ENCODE results near the gene KTN1.

The KTN1 gene

GRCh38 chr14:55581342-55581771 lies 1.4 kb downstream of the KTN1 start:
- Histone ChIP-seq H3K4me3 (ENCODE audit: low read length) (peak overlapping the region; percentile 67), H2AFZ (ENCODE audit: low read depth, low read length) (no peak overlapping the region), H3K36me3 (ENCODE audit: insufficient read depth, low read length) (peaks cover 3% of the 10 kb centered on the region), H3K9me3 (ENCODE audit: low read length) (no peaks in the 10 kb centered on the region), H3K4me1 (ENCODE audit: insufficient read depth, low read length) (peaks cover 28% of the 10 kb centered on the region), H3K27me3 (ENCODE audit: insufficient read depth, low read length) (no peaks in the 10 kb centered on the region)

DNA sequence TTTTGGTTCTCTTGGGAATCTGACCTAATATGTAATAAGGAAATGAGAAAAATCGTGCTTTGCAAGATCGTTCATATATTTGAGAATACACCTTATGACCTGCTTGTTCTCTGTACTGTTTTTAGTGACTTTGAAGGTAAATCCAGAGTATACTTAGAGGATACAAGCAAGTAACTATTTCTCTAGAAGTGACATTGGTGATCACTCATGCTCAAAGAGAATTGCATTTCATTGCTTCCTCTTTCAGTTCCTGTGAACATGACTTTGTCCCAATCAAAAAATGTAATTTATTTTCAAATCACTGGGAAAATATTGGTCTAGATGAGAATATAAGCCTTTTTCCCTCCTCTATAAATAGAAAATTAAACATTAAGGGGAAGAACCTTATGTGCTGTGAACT lies 2.7 kb downstream of the KTN1 start:
- H2AFZ ChIP-seq (ENCODE audit: low read depth, low read length): no peak overlapping the region
- H3K4me1 ChIP-seq (ENCODE audit: insufficient read depth, low read length): peaks cover 28% of the 10 kb centered on the region
- no peaks in the 10 kb centered on the region for H3K9me3 ChIP-seq (ENCODE audit: low read length)
- no peaks in the 10 kb centered on the region for H3K27me3 ChIP-seq (ENCODE audit: insufficient read depth, low read length)
- no peak overlapping the region for H3K4me3 ChIP-seq (ENCODE audit: low read length)
- H3K36me3 ChIP-seq (ENCODE audit: insufficient read depth, low read length): no peaks in the 10 kb centered on the region

GRCh38 chr14:55583942-55584468 lies 4.0 kb downstream of the KTN1 start:
- no peak overlapping the region for H2AFZ ChIP-seq (ENCODE audit: low read depth, low read length)
- no peak overlapping the region for H3K4me3 ChIP-seq (ENCODE audit: low read length)
- no peaks in the 10 kb centered on the region for H3K9me3 ChIP-seq (ENCODE audit: low read length)
- no peaks in the 10 kb centered on the region for H3K36me3 ChIP-seq (ENCODE audit: insufficient read depth, low read length)
- no peaks in the 10 kb centered on the region for H3K27me3 ChIP-seq (ENCODE audit: insufficient read depth, low read length)
- peaks cover 20% of the 10 kb centered on the region for H3K4me1 ChIP-seq (ENCODE audit: insufficient read depth, low read length)

DNA sequence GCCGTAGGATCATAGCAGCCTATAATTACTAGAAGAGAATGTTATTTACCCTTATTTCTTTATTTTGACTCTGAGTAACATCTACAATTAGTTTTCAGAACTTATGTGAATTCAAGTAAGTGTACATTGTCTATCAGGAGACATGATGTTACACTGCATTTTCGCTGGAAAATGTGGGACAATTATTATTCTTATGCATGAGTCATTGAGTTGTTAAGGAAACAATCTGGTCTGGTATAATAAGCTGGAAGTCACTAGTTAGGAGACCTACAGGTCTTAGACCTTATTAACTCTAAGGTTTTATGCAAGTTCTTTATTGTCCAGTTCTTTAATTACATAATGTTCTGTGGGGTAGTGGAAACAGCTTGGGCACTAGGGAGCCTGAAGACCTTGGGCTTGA lies 5.8 kb downstream of the KTN1 start:
- no peaks in the 10 kb centered on the region for H3K9me3 ChIP-seq (ENCODE audit: low read length)
- H2AFZ ChIP-seq (ENCODE audit: low read depth, low read length): no peak overlapping the region
- H3K4me3 ChIP-seq (ENCODE audit: low read length): no peak overlapping the region
- no peaks in the 10 kb centered on the region for H3K36me3 ChIP-seq (ENCODE audit: insufficient read depth, low read length)
- no peaks in the 10 kb centered on the region for H3K27me3 ChIP-seq (ENCODE audit: insufficient read depth, low read length)
- peaks cover 18% of the 10 kb centered on the region for H3K4me1 ChIP-seq (ENCODE audit: insufficient read depth, low read length)

DNA sequence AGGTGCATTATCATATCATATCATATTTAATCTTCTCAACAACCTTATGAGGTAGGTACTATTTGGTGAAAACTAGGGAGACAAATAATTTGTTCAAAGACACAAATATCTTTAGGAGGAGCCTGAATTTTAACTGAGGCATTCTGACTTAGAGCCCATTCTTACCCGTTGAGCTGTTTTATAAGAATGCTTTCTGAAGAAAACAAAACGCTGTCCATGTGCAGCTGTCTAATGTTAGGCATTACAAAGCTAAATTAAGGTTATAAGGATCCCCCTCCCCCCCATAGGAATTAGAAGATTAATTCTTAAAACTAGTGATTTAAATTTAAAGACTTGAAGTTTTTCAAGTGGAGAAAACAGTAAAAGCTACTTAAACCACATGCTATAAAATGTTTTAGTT lies 6.4 kb downstream of the KTN1 start:
- H3K27me3 ChIP-seq (ENCODE audit: insufficient read depth, low read length): no peaks in the 10 kb centered on the region
- H3K4me1 ChIP-seq (ENCODE audit: insufficient read depth, low read length): peaks cover 15% of the 10 kb centered on the region
- H3K36me3 ChIP-seq (ENCODE audit: insufficient read depth, low read length): no peaks in the 10 kb centered on the region
- no peak overlapping the region for H3K4me3 ChIP-seq (ENCODE audit: low read length)
- no peaks in the 10 kb centered on the region for H3K9me3 ChIP-seq (ENCODE audit: low read length)
- no peak overlapping the region for H2AFZ ChIP-seq (ENCODE audit: low read depth, low read length)

DNA sequence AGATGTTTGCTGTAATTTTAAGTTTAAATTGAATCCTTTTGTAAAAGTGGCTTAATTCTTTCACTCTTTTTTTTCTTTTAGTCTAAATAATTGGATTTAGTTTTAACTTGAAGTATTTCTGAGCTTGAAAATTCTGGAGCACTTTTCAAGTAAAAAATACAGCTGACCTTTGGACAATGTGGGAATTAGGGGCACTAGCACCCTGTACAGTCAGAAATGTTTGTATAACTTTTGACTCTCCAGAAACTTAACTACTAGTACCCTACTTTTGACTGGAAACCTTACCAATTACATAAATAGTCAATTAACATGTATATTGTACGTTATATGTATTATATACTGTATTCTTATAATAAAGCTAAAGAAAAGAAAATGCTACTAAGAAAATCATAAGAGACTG lies 7.8 kb downstream of the KTN1 start:
- Histone ChIP-seq H3K36me3 (ENCODE audit: insufficient read depth, low read length) (no peaks in the 10 kb centered on the region), H3K9me3 (ENCODE audit: low read length) (no peaks in the 10 kb centered on the region), H3K4me3 (ENCODE audit: low read length) (no peak overlapping the region), H3K4me1 (ENCODE audit: insufficient read depth, low read length) (peaks cover 10% of the 10 kb centered on the region), H3K27me3 (ENCODE audit: insufficient read depth, low read length) (no peaks in the 10 kb centered on the region), H2AFZ (ENCODE audit: low read depth, low read length) (no peak overlapping the region)

GRCh38 chr14:55588259-55588699 lies 8.3 kb downstream of the KTN1 start:
- Histone ChIP-seq H3K4me3 (ENCODE audit: low read length) (no peak overlapping the region), H3K27me3 (ENCODE audit: insufficient read depth, low read length) (no peaks in the 10 kb centered on the region), H3K36me3 (ENCODE audit: insufficient read depth, low read length) (no peaks in the 10 kb centered on the region), H2AFZ (ENCODE audit: low read depth, low read length) (no peak overlapping the region), H3K4me1 (ENCODE audit: insufficient read depth, low read length) (peaks cover 10% of the 10 kb centered on the region), H3K9me3 (ENCODE audit: low read length) (no peaks in the 10 kb centered on the region)

DNA sequence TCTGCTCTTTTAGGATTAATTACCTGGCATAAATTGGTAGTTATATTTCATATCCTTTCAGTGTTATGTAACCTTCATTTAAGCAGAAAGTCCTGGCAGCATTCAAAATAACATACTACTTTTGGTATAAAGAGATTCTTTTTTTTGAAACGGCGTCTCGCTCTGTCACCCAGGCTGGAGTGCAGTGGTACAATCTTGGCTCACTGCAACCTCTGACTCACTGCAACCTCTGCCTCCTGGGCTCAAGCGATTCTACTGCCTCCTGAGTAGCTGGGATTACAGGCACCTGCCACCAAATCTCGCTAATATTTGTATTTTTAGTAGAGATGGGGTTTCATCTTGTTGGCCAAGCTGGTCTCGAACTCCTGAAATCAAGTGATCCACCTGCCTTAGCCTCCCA lies 9.2 kb downstream of the KTN1 start:
- Histone ChIP-seq H3K27me3 (ENCODE audit: insufficient read depth, low read length) (no peaks in the 10 kb centered on the region), H3K9me3 (ENCODE audit: low read length) (no peaks in the 10 kb centered on the region), H3K4me3 (ENCODE audit: low read length) (no peak overlapping the region), H3K36me3 (ENCODE audit: insufficient read depth, low read length) (no peaks in the 10 kb centered on the region), H2AFZ (ENCODE audit: low read depth, low read length) (no peak overlapping the region), H3K4me1 (ENCODE audit: insufficient read depth, low read length) (peaks cover 16% of the 10 kb centered on the region)

DNA sequence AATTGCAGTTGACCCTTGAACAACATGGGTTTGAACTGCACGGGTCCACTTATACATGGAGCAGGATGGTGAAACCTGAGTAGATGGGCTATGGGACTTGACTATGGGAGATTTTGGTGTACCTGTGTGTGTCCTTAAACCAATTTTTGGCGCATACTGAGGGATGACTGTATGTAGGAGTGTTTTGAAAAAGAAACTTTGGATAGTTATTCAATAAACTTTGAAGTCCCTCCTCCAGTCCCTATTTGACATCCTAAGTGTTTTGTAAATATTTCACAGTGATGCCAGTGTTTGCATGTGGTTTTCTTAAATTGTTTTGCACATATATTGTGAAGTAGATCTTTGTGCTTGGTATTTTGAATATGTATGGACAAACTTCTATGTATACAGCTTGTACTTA lies 12.4 kb downstream of the KTN1 start:
- Histone ChIP-seq H3K27me3 (ENCODE audit: insufficient read depth, low read length) (no peaks in the 10 kb centered on the region), H3K4me1 (ENCODE audit: insufficient read depth, low read length) (peaks cover 6% of the 10 kb centered on the region), H3K36me3 (ENCODE audit: insufficient read depth, low read length) (no peaks in the 10 kb centered on the region), H3K4me3 (ENCODE audit: low read length) (no peak overlapping the region), H3K9me3 (ENCODE audit: low read length) (no peaks in the 10 kb centered on the region), H2AFZ (ENCODE audit: low read depth, low read length) (no peak overlapping the region)

DNA sequence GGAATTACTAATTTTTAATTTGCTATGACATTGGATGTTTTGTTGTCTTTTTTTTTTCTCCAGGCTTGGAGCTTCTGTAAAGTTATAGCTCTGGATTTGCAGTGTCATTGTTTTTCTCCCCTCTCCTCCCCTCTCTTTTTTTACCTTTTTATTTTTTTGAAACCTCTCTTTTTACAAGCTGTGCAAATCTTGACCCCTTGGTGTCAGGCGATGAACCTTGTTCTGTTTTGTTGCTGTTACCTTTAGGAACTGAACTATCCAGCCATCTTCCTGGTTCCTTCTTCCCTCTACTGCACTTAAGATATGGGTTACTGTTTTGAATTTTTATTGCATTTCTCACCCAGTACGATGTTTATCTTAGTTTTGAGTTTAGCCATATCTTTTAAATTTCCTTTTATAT lies 13.7 kb downstream of the KTN1 start:
- H3K36me3 ChIP-seq (ENCODE audit: insufficient read depth, low read length): no peaks in the 10 kb centered on the region
- no peak overlapping the region for H3K4me3 ChIP-seq (ENCODE audit: low read length)
- no peak overlapping the region for H2AFZ ChIP-seq (ENCODE audit: low read depth, low read length)
- H3K9me3 ChIP-seq (ENCODE audit: low read length): no peaks in the 10 kb centered on the region
- H3K27me3 ChIP-seq (ENCODE audit: insufficient read depth, low read length): no peaks in the 10 kb centered on the region
- H3K4me1 ChIP-seq (ENCODE audit: insufficient read depth, low read length): peaks cover 6% of the 10 kb centered on the region

DNA sequence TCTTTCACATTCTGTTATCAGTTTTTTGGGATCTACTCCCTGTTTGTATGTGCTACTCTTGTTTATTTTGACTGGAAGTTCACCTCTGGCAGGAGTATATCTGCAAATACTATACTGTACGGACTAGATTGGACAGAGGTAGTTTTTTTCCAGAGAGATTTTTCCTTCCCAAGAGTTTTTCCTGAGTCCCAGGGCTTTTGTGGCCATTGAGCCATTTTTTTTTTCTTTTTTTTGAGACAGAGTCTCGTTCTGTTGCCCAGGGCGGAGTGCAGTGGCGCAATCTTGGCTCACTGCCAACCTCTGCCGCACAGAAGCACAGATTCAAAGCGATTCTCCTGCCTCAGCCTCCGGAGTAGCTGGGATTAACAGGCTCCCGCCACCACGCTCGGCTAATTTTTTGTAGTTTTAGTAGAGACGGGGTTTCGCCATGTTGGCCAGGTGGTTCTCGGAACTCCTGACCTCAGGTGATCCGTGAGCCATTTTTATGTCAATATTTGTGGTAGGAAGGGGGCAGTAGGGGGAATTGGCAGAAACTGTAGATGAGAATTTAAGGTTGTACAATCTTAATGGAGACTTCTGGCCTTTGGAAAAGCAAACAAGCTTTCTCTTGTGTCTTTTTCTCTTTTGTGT lies 19.4 kb downstream of the KTN1 start:
- peaks cover 2% of the 10 kb centered on the region for H3K9me3 ChIP-seq (ENCODE audit: low read length)
- no peaks in the 10 kb centered on the region for H3K36me3 ChIP-seq (ENCODE audit: insufficient read depth, low read length)
- no peak overlapping the region for H3K4me3 ChIP-seq (ENCODE audit: low read length)
- H3K4me1 ChIP-seq (ENCODE audit: insufficient read depth, low read length): no peaks in the 10 kb centered on the region
- no peaks in the 10 kb centered on the region for H3K27me3 ChIP-seq (ENCODE audit: insufficient read depth, low read length)
- no peak overlapping the region for H2AFZ ChIP-seq (ENCODE audit: low read depth, low read length)

DNA sequence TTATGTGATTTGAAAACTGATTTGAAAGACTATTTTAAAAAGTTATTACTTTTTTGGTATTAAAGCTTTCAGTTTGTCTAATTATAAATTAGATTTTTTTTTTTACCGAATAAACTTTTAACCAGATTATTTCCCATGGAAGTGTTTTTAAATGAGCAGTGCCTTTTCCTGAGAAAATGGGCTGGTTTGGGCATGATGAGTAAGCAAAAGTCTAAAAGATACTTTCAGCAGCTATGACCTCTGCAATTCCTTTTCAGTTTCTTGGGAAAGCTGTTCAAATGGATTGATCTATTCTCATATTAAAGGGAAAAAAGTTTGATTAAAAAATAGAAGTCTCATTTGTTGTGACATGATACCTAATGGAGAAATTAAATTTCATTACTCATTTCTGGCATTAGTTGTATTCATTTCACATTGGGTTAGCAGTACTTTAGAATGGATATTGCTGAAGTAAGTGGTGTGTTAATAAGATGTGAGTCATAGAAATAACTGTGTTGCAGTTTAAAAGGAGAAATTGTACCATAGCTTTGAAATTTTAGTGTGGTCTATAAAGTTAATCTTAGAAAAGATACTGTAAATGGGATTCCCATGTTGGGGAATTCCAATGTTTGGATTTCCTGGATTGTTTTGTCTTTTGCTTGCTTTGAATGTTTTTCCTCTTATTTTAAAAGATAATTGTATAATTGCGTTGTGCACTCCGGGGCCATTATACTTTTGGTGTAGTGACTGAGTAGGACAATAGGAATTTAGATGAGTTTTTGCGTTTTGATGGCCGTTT lies 21.0 kb downstream of the KTN1 start:
- no peak overlapping the region for H3K4me3 ChIP-seq (ENCODE audit: low read length)
- H3K4me1 ChIP-seq (ENCODE audit: insufficient read depth, low read length): no peaks in the 10 kb centered on the region
- no peaks in the 10 kb centered on the region for H3K36me3 ChIP-seq (ENCODE audit: insufficient read depth, low read length)
- H3K27me3 ChIP-seq (ENCODE audit: insufficient read depth, low read length): no peaks in the 10 kb centered on the region
- peaks cover 2% of the 10 kb centered on the region for H3K9me3 ChIP-seq (ENCODE audit: low read length)
- no peak overlapping the region for H2AFZ ChIP-seq (ENCODE audit: low read depth, low read length)

- Histone ChIP-seq H3K27me3 (ENCODE audit: insufficient read depth, low read length) (no peaks in the 10 kb centered on the region), H2AFZ (ENCODE audit: low read depth, low read length) (no peak overlapping the region), H3K9me3 (ENCODE audit: low read length) (peaks cover 2% of the 10 kb centered on the region), H3K4me3 (ENCODE audit: low read length) (no peak overlapping the region), H3K4me1 (ENCODE audit: insufficient read depth, low read length) (peaks cover 5% of the 10 kb centered on the region), H3K36me3 (ENCODE audit: insufficient read depth, low read length) (no peaks in the 10 kb centered on the region)
Observed at GRCh38 chr14:55603401-55603953, 23.5 kb downstream of the KTN1 start.
